CD1c-positive myeloid dendritic cell (primary cell): ENCODE measurements around the gene LTBP1.
"Not testable (repeated sequence)": the region's sequence is repeated elsewhere in the genome, so short reads cannot be mapped to it uniquely, and the experiment has no call there.

ENCODE experiments used
- DNase-seq: peaks from one replicate; pipeline ENCODE4 v3.0.0-alpha.2; 2016; ENCODE audit errors: extremely low spot score

Gene LTBP1

GRCh38 chr2:33142810-33143209 is 196.1 kb downstream of the LTBP1 start:
- no peak for DNase-seq

- DNase-seq = no peak
Observed at GRCh38 chr2:33144243-33144642, 197.5 kb downstream of the LTBP1 start.

- no peak for DNase-seq
Observed at GRCh38 chr2:33145459-33145858, 198.7 kb downstream of the LTBP1 start.

GRCh38 chr2:33146102-33146501 is 199.3 kb downstream of the LTBP1 start:
- DNase-seq = no peak

GRCh38 chr2:33153008-33153407 is 206.3 kb downstream of the LTBP1 start:
- no peak for DNase-seq

- DNase-seq = no peak
Observed at GRCh38 chr2:33158482-33159003, 211.8 kb downstream of the LTBP1 start.

GRCh38 chr2:33160191-33160590 is 213.4 kb downstream of the LTBP1 start:
- no peak for DNase-seq

- no peak for DNase-seq
Observed at GRCh38 chr2:33166287-33166881, 219.6 kb downstream of the LTBP1 start.

GRCh38 chr2:33167622-33168245 is 221.0 kb downstream of the LTBP1 start:
- no peak for DNase-seq

GRCh38 chr2:33168425-33168824 is 221.7 kb downstream of the LTBP1 start:
- no peak for DNase-seq

GRCh38 chr2:33168922-33169321 is 222.2 kb downstream of the LTBP1 start:
- no peak for DNase-seq

GRCh38 chr2:33170251-33170650 is 223.5 kb downstream of the LTBP1 start:
- not testable (repeated sequence) for DNase-seq

- no peak for DNase-seq
Observed at GRCh38 chr2:33177627-33178026, 230.9 kb downstream of the LTBP1 start.

GRCh38 chr2:33178209-33178608 is 231.5 kb downstream of the LTBP1 start:
- no peak for DNase-seq

- DNase-seq = no peak
Observed at GRCh38 chr2:33180915-33181314, 234.2 kb downstream of the LTBP1 start.

- no peak for DNase-seq
Observed at GRCh38 chr2:33181466-33181865, 234.7 kb downstream of the LTBP1 start.

GRCh38 chr2:33184041-33184440 is 237.3 kb downstream of the LTBP1 start:
- no peak for DNase-seq

GRCh38 chr2:33186937-33187336 is 240.2 kb downstream of the LTBP1 start:
- DNase-seq = no peak

GRCh38 chr2:33188799-33189198 is 242.0 kb downstream of the LTBP1 start:
- DNase-seq = no peak

GRCh38 chr2:33190393-33190937 is 243.7 kb downstream of the LTBP1 start:
- no peak for DNase-seq

- no peak for DNase-seq
Observed at GRCh38 chr2:33195891-33196290, 249.1 kb downstream of the LTBP1 start.

- no peak for DNase-seq
Observed at GRCh38 chr2:33196700-33197099, 249.9 kb downstream of the LTBP1 start.

- no peak for DNase-seq
Observed at GRCh38 chr2:33197198-33197938, 250.6 kb downstream of the LTBP1 start.
